ENCODE data around the gene RPS3A. TPM values are rescaled to one million over a fixed set of nuclear protein-coding genes. Genes with fewer than 3 reads are reported as not detected.

Gene RPS3A
- total RNA-seq, 1 experiment from 2014 or later = 918 TPM

- TF ChIP-seq POLR2AphosphoS5 (IDR thresholded peaks at IDR 0.05; ENCODE audit: low read depth, low read length) = no peak
- TF ChIP-seq CTCF (IDR thresholded peaks at IDR 0.05) = no peak
- no peak for TF ChIP-seq TCF7L2 (IDR thresholded peaks at IDR 0.05; ENCODE audit: low read depth, low read length)
- no peaks in the 10 kb centered on the region for H3K4me1 ChIP-seq (ENCODE audit: control insufficient read depth, insufficient read depth, low read length)
- no TSS peak for BruUV-seq (replicated peaks)
- POLR2A ChIA-PET = no interaction called here
- intact Hi-C loops (cut with micrococcal nuclease; ENCODE audit: unreplicated experiment) (no loop called here), in situ Hi-C loops (cut with HindIII; ENCODE audit: low pct_unique_long_range_greater_than_20kb, low sequenced_read_pairs) (no loop called here)
- H3K27ac ChIP-seq (ENCODE audit: low read length) = no peak overlapping the region
- ATAC-seq (no peak), DNase-seq (ENCODE audit: low read depth, low spot score) (no peak)
- CTCF ChIA-PET = no interaction called here
- H3K4me3 ChIP-seq (ENCODE audit: low read depth in 2 of 2, low read length in 2 of 2) = no peak overlapping the region
- H3K36me3 ChIP-seq (ENCODE audit: control insufficient read depth, insufficient read depth, low read length) = no peaks in the 10 kb centered on the region
- H3K9me3 ChIP-seq (ENCODE audit: control insufficient read depth, insufficient read depth, low read depth, low read length) = no peaks in the 10 kb centered on the region
- no peaks in the 10 kb centered on the region for H3K27me3 ChIP-seq (ENCODE audit: control insufficient read depth, insufficient read depth, low read length)
These were observed 6.2 kb upstream of the RPS3A start for GRCh38 chr4:151093203-151093602.

GRCh38 chr4:151094290-151094751 is 5.1 kb upstream of the RPS3A start:
- ATAC-seq (no peak), DNase-seq (ENCODE audit: low read depth, low spot score) (no peak)
- in situ Hi-C loops (cut with HindIII; ENCODE audit: low pct_unique_long_range_greater_than_20kb, low sequenced_read_pairs) (no loop called here), intact Hi-C loops (cut with micrococcal nuclease; ENCODE audit: unreplicated experiment) (no loop called here)
- BruUV-seq (replicated peaks) = no TSS peak
- ChIA-PET POLR2A (interaction anchor here (0.6 kb wide), 1 partner anchor 229 kb away, joined by 4 read pairs; no protein-coding TSS in a partner anchor), CTCF (no interaction called here)
- no peaks in the 10 kb centered on the region for H3K9me3 ChIP-seq (ENCODE audit: control insufficient read depth, insufficient read depth, low read depth, low read length)
- TF ChIP-seq SIN3A (IDR thresholded peaks at IDR 0.05; ENCODE audit: borderline replicate concordance, insufficient read depth, low read depth, low read length) (no peak), REST (IDR thresholded peaks at IDR 0.05; ENCODE audit: insufficient read depth in 1 of 2, low read depth in 2 of 2, low read length in 1 of 2) (no peak), CTCF (IDR thresholded peaks at IDR 0.05) (no peak), POLR2AphosphoS5 (IDR thresholded peaks at IDR 0.05; ENCODE audit: low read depth, low read length) (no peak), TCF7L2 (IDR thresholded peaks at IDR 0.05; ENCODE audit: low read depth, low read length) (no peak)
- no peak overlapping the region for H3K4me3 ChIP-seq (ENCODE audit: low read depth in 2 of 2, low read length in 2 of 2)
- H3K27me3 ChIP-seq (ENCODE audit: control insufficient read depth, insufficient read depth, low read length) = no peaks in the 10 kb centered on the region
- H3K4me1 ChIP-seq (ENCODE audit: control insufficient read depth, insufficient read depth, low read length) = no peaks in the 10 kb centered on the region
- H3K27ac ChIP-seq (ENCODE audit: low read length) = no peak overlapping the region
- no peaks in the 10 kb centered on the region for H3K36me3 ChIP-seq (ENCODE audit: control insufficient read depth, insufficient read depth, low read length)
